Subcutaneous adipose tissue (tissue), 4 donors: Measurements from ENCODE around the gene UAP1L1. TPM values are rescaled to one million over a fixed set of nuclear protein-coding genes. Genes with fewer than 3 reads are reported as not detected.

ENCODE experiments used
- total RNA-seq, 4 donors: library from RNA; depleted of rRNA; stranded (reverse); fragments of >200 nt; gene quantifications; one replicate each; pipeline ENCODE4 v1.1.0, GENCODE V29; 2016
- TF ChIP-seq, protein P1 (sequence below): fragments of 450-650 bp; IDR thresholded peaks from one replicate; pipeline ENCODE4 v1.5.1; 2016; ENCODE audit warnings: low read depth, mild to moderate bottlenecking, control low read depth, antibody characterized with exemption, moderate library complexity

Gene UAP1L1
- total RNA-seq, 4 donors from 2014 or later = 6.7 to 14.8 (median 11.2) TPM

DNA sequence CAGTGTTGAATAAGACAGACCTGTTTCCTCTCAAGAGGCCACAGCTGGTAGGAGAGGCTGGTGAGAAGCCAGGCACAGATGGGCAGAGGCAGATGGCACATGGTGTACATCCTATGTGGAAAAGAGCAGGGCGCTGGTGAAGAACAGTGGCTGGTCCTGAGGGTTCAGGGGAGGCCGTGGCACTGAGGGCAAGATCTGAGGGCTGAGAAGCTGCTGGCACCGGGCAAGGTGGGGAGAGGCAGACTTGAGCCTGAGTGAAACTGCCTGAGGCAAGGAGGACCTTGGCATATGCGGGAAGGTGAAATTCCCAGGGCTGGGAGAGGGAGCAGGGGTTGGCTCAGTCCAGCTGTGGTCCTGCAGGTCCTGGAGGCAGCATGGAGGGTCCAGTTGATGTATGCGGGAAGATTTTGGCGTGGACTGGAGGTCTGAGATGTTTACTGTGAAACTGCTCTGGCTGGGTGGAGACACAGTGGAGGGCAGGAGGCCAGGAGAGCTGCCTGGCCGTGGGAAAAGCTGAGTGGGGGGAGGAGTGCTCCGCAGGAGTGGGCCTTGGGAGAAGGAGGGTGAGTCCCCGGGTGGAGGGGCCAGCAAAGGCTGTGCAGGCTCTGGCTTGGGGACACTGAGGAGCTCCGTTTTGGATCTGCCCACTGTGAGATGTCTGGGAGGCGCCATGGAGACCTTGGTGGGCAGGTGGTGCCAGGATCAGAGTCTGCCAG is 12.1 kb downstream of the UAP1L1 start:
- TF ChIP-seq, protein P1, sequence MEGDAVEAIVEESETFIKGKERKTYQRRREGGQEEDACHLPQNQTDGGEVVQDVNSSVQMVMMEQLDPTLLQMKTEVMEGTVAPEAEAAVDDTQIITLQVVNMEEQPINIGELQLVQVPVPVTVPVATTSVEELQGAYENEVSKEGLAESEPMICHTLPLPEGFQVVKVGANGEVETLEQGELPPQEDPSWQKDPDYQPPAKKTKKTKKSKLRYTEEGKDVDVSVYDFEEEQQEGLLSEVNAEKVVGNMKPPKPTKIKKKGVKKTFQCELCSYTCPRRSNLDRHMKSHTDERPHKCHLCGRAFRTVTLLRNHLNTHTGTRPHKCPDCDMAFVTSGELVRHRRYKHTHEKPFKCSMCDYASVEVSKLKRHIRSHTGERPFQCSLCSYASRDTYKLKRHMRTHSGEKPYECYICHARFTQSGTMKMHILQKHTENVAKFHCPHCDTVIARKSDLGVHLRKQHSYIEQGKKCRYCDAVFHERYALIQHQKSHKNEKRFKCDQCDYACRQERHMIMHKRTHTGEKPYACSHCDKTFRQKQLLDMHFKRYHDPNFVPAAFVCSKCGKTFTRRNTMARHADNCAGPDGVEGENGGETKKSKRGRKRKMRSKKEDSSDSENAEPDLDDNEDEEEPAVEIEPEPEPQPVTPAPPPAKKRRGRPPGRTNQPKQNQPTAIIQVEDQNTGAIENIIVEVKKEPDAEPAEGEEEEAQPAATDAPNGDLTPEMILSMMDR = no peak

DNA sequence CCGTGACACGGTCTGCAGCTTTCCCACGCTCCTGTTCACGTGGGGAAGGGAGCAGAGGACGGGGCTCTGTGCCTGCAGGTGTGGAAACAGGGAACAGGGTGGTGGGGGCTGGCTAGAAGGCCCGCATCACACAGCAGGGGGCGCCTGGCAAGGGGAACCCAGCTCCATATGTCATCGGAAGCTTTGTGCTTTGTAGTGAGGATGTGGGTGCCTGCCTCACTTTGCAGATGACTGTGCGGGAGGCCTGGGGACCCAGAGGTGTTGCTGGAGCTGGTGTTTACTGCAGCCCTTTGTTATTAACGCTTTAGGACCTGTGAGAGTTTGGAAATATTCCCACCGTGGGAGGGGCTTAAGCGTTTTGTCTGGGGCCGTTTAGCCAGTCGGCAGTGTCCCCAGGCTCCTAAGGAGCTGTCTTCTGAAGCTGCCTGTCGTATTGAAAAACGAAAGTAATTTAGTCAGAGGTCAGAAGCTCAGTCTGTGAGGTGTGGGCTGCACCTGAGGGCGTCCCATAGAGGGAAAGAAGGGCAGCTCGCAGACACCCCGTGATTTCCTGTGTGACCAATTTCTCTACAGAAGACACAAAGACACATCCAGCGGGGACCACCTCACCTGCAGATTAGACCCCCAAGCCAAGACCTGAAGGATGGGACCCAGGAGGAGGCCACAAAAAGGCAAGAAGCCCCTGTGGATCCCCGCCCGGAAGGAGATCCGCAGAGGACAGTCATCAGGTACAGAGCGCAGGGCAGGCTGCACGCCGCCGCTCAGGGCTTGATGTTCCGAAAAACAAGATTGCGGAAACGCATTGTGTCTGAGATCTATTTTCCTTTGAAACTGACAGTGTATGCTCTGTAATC is 18.6 kb downstream of the UAP1L1 start:
- TF ChIP-seq, protein P1 = no peak

DNA sequence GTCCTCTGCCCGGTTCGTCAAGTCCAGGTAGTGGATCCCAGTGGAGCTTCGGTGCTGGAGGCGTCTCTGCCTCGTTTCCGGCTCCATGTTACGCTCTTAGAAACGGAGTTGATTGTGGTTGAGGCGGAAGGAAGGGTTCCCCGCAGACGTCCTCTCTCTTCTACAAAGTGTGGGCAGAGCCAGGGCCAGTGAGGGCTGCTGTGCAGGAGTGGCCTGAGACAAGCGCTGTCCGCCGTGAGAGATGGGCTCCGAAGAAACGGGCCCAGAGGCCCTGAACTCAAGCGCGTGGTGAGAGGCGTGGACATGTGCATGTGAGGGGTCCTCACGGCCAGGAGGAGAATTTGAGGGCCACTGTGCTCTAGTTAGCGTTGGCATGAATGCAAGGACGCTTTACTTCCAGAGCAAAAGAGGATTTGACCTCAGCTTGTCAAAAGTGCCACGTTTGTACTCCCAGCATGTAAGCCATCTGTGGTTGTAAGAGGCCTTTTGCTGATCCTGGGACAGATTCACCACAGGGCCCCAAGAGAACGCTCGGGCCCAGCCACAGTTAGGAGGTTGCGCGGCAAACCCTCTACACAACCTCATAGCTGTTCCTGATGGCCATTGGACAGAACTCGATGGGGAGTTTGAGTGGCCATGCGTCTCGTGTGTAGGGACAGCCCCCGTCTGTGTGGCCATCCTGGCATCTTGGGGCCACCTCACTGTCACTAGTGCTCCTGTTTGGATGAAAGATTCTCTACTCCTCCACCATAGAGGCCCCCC is 19.6 kb downstream of the UAP1L1 start:
- TF ChIP-seq, protein P1 = no peak

DNA sequence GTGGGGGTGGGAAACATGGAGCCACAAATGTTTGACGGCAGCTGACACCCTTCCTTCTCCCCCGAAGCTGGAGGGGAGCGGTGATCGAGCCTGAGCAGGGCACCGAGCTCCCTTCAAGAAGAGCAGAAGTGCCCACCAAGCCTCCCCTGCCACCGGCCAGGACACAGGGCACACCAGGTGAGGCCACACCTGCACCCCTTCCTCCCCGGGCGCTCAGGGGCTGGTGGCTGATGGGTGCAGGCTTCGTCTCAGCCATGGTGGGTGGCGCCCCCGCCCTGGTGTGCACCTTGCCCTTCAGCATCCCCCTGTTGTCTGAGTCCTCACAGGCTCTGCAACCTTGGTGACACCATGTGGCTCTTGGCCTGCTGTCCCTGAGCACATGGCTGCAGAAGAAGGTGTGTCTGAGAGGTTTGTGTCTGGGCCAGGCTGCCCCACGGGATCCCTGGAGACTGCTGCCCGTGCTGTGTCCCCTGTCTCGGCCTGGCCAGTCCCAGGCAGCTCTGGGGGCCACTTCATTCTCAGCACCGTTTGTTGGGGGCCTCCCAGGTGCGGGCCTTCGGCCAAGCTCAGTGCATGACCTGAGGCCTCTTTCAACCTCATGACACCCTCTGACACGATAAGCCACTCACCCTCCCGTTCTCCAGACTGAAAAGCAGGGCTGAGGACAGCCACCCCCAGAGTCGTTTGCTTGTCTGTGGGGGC is 20.6 kb downstream of the UAP1L1 start:
- TF ChIP-seq, protein P1 = no peak

DNA sequence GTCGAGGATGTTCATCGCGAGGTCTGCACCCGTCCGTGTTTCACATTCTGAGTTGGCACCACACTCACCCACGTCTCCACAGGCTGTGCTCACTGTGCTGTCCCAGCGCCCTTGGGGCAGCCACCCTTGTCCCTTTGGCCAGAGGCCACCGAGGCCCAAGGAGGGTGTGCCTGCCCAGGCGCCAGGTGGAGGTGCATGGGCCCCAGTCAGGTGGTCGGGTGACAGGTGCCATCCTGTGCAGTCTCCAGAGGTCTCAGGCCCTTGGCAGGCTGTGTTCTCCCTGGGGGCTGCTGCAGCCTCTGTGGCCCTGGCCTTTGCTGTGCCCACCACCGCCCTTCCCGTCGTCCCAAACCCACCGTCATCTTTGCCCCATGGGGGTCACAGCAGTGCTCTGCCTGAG is 21.9 kb downstream of the UAP1L1 start:
- TF ChIP-seq, protein P1 = no peak

DNA sequence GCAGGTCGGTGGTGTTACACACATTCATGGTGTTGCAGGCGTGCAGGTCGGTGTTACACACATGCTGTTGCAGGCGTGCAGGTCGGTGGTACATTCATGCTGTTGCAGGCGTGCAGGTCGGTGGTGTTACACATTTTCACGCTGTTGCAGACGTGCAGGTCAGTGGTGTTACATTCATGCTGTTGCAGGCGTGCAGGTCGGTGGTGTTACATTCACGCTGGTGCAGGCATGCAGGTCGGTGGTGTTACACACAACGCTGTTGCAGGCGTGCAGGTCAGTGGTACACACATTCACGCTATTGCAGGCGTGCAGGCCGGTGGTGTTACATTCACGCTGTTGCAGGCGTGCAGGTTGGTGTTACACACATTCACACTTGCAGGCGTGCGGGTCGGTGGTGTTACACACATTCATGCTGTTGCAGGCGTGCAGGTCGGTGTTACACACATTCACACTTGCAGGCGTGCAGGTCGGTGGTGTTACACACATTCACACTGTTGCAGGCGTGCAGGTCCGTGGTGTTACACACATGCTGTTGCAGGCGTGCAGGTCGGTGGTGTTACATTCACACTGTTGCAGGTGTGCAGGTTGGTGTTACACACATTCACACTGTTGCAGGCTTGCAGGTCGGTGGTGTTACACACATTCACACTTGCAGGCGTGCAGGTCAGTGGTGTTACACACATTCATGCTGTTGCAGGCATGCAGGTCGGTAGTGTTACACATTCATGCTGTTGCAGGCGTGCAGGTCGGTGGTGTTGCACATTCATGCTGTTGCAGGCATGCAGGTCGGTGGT is 26.1 kb downstream of the UAP1L1 start:
- TF ChIP-seq, protein P1 = no peak
